Brain pericyte (primary cell): ENCODE data around the gene KIF3B.
"Not testable (repeated sequence)": the region's sequence is repeated elsewhere in the genome, so short reads cannot be mapped to it uniquely, and the experiment has no call there.

Experiments used
- DNase-seq: peaks from one replicate; pipeline ENCODE4 v3.0.0-alpha.2; 2012; ENCODE audit warnings: low read depth, low spot score

The KIF3B gene

DNA sequence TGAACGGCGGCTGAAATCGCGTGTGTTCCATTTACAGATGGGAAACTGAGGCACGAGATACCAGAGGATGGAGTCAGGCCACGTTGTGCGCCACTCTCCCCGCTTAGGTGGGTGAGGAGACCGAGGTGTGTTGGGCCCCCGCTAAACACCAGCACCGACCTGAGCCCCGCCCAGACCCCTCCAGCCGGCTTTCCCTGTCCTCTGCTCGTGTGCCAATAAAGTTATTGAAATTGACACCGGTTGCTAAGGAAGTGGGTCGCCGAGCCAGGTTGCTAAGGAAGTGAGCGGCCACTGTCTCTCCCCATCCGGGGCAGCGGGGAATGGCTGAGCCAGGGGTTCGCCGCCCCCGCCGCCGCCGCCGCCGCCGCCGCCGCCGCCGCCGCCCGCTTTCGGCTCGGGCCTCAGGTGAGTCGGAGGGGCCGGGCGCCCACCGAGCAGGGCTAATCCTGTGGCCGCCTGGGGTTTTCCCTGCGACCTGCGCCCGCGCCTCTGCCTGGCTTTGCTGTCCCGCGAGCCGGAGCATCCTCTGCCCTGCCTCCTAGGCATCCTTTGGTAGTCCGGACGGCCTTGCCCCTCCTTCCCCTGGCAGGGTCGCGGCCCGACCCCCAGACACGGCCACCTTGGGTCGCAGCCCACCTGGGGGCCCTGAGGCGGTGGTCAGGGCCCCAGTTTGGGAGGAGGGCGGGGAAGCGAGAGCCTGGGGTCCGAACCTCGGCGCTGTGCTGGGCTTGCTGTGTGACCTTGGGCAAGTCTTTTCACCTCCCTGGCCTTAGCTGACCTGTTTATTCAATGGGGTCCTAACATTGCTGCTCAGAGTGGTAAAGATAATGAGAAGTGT is at the start of gene KIF3B:
Gene KIF3B (plus strand): TSS at position 291 of the 838 bp plus-strand sequence. CDS start 32,127 bp downstream, outside the sequence.
- DNase-seq = no peak

DNA sequence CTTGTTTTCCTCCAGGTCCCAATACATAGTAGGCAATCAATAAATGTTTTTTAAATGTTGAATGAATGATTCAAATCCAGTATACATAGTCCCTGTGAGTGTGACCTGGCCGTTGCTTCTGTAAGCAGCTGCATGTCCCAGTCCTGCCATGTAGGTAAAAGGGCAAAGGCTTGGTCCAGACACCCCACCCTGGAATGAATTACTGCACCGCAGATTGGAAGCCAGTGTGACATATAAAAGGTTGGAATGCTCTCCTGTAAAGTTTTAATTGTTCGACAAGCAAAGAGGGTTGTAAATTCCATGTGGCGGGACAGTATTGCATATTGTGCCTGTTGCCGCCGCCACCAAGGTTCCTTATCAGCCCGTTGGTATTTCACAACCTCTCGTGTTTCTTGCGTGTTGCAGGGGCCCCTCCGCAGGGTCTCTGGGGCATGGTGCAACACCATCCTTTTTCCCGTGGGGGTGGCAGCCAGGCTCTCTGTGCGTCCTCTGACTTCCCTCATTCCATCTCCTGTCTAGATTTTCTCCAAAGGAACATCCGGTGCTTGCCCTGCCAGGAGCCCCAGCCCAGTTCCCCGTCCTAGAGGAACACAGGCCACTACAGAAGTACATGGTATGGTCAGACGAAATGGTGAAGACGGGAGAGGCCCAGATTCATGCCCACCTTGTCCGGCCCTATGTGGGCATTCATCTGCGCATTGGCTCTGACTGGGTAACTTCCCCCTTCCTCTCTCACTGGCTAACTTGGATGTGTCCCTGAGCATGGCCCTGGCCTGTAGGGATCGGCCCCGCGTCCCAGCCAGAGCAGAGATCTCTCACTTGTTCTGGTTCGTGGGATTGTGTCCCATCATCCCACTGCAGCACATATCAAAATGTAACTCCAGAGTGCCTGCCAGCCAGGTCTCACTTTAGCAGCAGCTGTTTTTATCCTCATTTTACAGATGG is 49.4 kb upstream of the KIF3B start:
- DNase-seq = no peak

DNA sequence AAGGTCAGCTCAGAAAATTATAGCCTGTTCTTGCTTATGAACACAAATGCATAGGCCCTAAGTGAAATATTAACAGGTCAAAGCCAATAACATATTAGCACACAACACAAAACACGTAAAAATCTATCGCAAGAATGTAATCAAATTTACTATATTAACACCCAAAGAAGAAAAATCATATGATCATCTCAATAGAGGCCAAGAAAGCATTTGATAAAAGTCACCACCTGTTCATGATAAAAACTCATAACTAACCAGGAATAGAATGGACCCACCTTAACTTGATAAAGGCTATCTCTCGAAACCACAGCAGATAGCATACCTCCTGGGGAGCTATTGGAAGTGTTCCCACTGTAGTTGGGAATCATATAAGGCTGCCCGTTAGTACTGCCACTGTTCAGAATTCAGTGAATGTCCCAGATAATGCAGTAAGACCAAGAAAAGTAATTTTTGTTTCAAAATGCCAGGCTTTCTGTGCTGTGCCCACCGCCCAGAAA is 48.2 kb upstream of the KIF3B start:
- no peak for DNase-seq

DNA sequence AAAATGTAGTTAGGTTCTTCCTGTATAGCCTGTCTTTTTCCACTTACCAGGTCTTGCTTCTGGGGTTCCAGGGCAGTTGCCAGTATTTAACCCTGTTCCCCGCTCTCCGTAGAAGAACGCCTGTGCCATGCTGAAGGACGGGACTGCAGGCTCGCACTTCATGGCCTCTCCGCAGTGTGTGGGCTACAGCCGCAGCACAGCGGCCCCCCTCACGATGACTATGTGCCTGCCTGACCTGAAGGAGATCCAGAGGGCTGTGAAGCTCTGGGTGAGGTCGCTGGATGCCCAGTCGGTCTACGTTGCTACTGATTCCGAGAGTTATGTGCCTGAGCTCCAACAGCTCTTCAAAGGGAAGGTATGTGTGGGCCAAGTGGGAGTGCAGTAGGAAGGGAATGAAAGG is 46.7 kb upstream of the KIF3B start:
- no peak for DNase-seq

DNA sequence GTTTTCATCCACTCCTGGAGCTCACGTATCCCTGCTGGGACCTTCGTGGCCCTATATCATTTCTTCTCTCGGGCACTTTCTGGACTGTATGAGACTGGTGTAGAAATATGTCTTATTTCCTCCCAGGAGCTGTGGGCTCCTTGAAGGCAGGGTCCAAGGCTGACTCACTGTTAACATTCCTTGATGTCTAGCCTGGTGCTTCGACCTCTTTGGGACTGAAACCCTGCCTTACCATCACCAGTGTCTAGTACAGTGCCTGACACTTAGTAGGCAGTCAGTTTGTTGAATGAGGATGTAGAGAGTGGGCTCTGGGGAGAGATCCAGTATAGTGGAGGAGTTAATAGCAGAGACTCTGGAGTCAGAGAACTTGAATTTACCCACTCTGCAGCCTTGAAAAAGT is 46.2 kb upstream of the KIF3B start:
- DNase-seq = no peak

DNA sequence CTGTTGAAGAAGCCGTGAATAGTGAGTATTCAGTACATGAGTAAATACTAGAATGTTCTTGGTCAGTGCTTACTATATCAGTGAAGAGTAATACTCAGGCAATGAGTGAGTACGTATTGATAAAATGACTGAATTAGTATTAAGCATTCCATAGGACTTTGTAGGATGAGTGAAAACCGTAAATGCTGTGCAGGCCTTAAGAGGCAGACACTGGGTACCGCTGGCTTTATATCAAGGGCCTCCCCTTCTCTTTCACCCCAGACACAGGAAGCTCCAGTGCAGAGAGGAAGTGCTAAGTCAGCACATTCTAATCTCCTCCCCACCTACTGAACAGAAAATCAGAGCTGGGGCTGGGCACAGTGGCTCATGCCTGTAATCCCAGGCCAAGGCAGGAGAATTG is 45.6 kb upstream of the KIF3B start:
- no peak for DNase-seq

DNA sequence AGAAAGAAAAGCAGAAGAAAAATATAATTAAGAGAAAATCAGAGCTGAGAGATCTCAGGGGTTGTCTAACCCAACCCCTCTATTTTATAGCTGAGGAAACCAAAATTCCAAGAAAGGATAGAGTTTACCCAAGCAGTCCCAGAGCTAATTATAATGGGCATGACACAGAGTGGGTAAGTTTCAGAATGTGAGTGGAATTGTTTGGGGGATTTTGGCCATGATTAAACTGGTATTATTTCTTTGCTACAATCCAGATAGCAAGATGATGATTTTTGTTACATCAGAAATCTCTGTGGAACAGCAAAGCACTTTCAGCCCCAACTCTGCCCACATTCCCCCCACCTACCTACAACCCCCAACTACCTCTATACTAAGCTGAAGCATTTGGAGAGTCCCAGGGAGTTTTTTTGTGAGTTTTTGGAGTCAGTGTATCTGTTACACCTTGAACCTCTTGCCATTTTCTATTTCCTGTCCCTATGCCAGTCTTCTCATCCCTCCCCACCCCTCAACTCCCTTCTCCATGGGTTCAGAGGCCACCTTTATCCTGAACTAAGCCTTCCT is 45.0 kb upstream of the KIF3B start:
- DNase-seq = no peak

DNA sequence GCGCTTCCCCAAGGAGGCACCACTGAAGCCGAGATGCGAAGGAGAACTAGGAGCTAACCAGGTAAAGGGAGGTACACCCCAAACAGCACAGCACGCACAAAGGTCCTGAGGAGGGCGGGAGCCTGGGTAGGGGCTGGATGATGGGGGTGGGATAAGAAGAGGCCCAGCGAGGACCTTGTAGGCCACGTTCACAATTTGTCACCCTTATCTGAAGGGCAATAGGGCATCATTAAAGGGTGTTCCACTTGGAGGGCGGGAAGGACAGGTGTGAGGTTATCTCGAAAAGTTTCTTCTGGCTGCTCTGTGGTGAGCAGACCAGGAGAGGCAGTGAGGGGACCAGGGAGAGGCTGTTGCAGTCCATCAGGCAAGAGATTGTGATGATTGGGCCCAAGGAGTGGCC is 44.2 kb upstream of the KIF3B start:
- no peak for DNase-seq

DNA sequence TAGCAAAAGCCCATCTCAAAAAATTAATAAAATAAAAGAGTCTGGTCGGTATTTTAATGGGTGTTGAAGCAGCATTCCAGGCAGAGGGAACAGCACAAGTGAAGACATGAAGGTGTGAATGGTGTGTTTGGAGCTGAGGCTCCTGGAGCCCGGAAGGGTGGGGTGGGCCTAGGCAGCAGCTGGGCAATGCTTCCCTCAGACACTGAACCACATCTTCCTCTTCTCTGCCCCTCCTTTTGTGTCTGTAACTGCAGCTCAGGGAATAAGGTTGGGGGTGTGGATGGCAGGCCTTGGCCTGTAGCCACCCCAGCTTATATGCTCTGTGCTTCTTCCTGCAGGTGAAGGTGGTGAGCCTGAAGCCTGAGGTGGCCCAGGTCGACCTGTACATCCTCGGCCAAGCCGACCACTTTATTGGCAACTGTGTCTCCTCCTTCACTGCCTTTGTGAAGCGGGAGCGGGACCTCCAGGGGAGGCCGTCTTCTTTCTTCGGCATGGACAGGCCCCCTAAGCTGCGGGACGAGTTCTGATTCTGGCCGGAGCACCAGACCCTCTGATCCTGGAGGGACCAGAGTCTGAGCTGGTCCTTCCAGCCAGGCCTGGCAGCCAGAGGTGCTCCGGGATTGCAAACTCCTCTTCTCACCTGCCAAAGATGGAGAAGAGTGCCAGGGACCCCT is 43.2 kb upstream of the KIF3B start:
- DNase-seq = no peak

DNA sequence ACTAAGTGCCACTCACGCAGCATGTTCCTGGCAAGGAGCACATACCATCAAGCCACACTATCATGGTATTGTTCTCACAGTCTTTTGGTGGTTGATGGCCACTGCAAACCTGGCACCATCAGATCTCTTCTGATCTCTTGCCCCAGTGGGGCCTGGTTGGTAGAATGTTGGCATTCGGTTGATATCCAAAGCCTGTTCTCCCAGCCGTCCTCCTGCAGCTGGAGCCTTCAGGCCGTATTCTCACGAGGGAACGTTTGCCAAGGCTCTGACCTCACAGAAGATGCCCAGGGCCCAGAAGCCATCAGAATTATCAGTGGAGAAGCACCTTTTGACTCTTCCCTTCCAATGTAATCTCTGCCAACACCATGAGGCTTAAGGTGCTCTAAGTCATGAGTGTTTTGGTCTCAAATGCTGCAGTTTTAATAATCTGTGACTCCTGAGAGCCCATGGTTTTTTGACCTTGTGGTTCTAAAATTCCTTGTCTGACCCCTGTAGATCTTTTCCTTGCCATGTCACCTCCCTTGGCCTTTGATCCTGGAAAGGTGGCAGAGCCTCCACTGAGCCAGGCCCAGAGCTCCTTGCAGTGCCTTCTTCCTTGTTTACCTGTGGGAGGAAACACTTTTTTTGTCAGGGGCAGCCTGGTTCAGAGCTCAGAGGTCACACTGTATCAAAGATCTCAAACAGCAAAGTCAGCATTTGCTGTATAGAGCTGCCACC is 42.0 kb upstream of the KIF3B start:
- DNase-seq = no peak

DNA sequence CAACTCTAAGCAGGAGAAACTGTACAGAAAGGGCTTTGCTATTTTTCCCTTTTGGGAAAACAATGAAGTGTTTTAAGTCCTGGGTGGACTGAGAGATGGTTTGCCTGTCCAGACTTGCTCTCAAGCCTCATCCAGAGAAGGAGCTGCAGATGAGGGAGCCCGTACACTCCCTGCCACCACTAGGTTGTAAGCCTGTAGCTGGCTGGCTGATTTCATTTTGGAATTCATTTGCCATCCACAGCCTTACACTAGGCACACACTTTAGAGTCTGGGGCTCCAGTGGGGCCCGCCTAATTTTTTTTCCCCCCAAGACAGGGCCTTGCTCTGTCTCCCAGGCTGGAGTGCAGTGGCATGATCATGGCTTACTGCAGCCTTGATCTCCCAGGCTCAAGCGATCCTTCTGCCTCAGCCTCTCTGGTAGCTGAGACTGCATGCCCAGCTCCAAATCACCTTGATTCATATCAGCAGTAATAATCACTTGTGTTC is 41.4 kb upstream of the KIF3B start:
- DNase-seq = no peak

DNA sequence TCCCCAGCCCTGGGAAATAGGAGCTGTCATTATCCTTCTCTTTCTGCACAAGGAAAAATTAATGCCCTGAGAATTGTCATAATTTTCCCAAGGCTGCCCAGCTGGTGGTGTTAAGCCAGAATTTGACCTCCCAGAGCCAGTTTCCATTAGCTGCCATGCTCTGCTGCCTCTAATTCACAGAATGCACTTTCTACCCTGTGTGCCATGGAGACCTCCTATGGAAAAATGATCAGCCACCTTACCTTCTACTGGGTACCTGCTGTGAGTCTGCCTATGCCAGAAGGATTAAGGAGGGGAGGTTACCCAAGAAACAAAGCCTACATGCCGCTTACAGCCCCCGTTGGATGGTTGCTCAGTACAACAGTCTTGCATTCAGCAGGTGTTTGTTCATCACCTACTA is 40.6 kb upstream of the KIF3B start:
- no peak for DNase-seq

DNA sequence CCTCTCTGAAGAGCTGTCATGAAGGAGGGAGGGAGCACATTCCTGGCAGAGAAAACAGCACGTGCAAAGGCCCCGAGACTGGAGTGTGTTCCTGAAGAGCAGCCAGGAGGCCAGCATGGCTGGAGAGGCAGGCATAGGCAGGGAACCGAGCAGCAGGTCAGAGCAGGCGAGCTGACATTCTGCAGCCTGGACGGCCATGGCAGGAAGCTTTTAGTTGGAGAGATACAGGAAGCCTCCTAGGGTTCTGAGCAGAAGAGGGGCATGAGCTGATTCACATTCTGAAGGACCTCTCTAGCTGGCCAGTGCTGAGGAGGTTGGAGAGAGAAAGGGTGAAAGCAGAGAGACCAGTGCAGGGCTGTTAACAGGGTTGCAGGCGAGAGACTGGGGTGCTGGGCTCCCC is 40.0 kb upstream of the KIF3B start:
- no peak for DNase-seq

DNA sequence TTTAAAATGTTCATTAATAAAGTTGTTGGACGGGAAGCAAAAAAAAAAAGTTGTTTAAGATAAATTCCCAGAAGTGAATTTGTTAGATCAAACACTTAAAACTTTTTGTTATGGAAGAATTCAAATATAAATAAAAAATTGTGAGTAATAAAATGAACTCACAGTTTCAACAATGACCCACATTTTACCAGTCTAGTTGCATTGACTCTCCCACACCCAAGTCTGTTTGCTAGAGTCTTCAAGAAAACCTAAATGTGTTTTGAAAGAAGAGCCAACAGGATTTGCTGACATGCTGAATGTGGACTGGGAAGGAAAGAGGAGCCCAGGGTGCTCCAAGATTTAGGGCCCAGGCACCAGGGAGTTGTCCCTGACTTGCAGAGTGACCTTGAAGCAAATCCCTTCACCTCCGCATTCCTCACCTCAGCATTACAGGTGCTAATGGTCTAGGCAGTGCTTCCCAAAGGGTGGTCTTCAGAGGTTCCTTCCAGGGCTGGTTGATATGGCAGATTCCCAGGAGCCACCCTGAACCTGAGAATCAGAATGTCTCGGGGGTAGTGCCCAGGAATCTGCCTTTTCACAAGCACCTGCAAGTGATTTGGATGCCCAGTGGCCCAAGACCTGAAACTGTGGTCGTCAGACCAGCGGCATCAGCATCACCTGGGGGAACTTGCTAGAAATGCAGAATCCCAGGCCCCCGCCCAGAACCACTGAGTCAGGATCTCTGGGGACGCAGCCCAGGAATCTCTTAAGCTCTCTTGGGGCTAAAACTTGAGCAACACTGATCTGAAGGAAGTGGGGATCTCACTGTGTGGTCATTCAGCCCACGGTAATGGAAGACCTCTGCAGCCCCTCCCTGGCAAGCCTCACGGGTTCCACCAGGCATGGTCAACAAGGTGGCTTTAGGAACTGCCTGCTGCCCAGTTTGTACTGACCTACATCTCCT is 38.7 kb upstream of the KIF3B start:
- DNase-seq = no peak

DNA sequence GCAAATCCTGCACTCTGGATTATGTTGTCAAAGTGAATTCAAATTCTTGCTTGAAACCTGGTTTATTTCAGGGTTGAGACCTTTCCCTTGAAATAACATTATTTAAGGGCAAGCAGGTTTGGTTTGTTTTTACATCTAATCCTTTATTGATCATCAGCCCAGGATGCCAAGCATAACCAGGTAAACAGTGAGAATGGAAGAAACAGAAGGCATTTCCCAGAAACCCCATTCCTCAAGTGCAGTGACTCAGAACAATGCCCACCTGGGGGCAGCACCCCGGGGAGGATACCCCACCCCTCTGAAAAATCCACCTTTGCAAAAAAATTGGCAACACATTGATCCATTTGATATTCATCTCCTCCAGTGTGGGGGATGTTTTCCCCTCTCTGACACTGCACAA is 37.2 kb upstream of the KIF3B start:
- DNase-seq = no peak

DNA sequence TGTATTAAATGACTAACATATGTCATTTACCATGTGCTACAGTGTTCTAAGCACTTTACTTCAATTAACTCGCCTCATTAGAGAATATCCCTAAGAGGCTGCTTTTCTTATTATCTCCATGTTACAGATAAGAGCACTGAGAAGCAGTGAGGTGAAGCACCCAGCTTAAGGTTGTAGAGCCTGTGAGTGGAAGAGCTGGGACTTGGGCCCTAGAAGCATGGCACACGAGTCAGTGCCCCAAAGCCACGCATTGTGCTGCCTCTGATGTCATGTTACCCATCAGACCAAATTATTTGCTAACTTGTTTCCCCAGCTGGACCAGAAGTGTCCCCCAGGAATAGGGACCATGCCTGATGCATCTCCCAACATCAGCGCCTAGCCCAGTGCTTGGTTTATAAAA is 35.6 kb upstream of the KIF3B start:
- no peak for DNase-seq

DNA sequence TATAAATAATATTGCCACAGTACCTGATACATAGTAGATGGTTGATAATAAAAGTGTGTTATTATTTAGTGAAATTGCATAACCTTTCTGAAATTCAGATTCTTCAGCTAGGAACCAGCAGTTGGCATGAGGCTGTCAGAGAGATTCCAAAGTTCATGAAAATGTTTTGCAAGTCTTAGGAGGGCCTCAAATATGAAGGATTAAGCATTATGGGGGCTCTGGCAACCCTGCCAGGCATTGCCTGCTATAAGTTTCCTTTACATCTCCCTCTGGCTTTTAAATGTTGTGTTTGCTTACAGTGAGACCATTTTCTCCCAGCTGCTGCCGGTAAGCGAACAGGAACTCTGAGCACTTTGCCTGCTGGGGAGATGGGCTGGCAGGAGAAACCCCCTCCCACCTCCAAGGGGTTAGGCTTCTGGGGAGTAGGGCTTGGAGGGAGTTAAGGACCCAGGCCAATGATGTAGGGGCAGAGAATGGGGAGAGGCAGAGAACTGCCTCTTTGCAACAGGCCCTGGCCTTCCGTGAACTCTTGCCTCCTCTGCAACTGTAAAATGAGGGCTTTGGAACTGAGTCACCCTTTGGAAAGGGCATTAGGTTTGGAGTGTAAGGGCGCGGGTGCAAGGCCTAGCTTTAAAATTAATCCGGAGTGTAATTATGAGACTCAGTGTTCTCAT is 33.2 kb upstream of the KIF3B start:
- no peak for DNase-seq

DNA sequence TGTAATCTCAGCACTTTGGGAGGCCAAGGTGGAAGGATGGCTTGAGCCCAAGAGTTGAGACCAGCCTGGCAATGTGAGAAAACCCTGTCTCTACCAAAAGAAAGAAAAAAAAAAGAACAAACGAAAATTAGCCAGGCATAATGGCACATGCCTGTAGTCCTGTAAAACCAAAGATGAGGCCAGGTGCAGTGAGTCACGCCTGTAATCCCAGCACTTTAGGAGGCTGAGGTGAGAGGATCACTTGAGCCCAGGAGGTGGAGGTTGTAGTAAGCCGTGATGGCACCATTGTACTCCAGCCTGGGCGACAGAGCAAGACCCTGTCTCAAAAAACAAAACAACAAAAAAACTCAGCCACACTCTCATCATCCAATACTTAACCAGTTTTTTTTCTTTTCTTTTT is 32.5 kb upstream of the KIF3B start:
- DNase-seq = no peak

DNA sequence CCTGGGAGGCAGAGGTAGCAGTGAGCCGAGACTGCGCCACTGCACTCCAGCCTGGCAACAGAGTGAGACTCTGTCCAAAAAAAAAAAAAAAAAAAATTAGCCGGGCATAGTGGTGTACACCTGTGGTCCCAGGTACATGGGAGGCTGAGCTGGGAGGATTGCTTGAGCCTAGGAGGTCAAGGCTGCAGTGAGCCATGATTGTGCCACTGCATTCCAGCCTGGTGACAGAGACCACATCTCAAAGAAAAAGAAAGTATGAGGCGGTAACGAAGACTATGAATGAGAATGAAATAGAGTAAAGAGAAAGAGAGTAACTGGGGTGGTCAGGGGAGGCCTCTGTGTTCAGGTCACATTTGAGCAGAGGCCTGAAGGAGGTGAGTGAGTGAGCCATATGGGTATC is 31.2 kb upstream of the KIF3B start:
- DNase-seq = not testable (repeated sequence)
